Non-pigmented ciliary epithelial cell (primary cell): ENCODE measurements around the gene SURF1.
"Not testable (repeated sequence)": the region's sequence is repeated elsewhere in the genome, so short reads cannot be mapped to it uniquely, and the experiment has no call there.

Source experiments
- DNase-seq: peaks from one replicate; pipeline ENCODE4 v3.0.0-alpha.2; 2010; ENCODE audit warnings: low read depth

SURF1 gene, protein sequence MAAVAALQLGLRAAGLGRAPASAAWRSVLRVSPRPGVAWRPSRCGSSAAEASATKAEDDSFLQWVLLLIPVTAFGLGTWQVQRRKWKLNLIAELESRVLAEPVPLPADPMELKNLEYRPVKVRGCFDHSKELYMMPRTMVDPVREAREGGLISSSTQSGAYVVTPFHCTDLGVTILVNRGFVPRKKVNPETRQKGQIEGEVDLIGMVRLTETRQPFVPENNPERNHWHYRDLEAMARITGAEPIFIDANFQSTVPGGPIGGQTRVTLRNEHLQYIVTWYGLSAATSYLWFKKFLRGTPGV

DNA sequence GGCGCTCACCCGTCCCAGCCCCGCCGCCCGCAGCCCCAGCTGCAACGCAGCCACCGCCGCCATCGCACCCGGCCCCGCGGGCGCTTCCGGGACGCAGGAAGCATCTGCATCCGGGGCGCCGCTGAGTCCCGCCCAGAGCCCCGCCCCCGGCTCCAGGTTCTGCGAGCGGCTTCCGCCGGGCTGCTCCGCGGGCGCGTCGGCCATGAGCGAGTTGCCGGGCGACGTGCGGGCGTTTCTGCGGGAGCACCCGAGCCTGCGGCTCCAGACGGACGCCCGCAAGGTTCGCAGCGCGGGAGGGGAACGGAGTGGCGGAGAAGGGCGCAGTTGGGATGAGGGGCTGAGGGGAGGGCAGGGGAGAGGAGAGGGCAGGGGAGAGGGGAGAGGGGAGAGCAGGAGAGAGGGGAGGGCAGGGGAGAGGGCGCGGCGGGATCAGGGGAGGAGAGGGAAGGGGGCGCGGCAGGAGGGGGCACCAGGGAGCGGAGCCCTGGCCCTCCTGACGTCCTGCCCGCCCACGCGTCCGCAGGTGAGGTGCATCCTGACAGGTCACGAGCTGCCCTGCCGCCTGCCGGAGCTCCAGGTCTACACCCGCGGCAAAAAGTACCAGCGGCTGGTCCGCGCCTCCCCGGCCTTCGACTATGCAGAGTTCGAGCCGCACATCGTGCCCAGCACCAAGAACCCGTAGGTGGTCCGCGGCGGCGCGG is at the start of gene SURF1, which contains the start of gene SURF2:
Gene SURF1 (minus strand): TSS at position 97 of the 701 bp plus-strand sequence. CDS start 34 bp downstream, at position 63.
Gene SURF2 (plus strand): TSS at position 160 of the 701 bp plus-strand sequence. CDS start 43 bp downstream, at position 203.
- DNase-seq: no peak

- no peak for DNase-seq
Measured at GRCh38 chr9:133405508-133406438, 49.5 kb upstream of the SURF1 start.

DNA sequence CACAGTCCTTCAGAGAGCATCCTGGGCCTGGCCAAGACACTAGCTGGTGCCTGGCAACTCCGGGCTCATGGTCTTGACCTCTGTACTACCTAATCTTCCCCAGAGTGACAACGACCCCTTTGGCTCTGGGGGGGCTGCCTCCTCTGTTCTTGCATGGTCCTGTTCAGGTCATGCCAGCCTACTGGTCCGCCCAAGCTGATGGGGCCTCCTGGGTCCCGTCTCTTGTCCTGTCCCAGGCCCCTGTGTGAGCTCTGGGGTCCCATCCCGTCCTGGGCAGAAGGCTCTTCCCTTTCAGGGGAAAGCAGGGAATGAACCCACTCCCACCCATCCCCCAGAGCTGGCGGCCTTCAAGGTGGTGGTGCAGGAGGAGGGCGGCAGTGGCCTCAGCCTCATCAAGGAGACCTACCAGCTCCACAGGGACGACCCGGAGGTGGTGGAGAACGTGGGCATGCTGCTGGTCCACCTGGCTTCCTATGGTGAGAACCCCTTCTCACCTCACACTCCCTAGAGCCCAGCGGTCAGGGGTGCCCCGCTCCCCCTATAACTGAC is 48.2 kb upstream of the SURF1 start:
- no peak for DNase-seq

GRCh38 chr9:133403766-133404453 is 47.6 kb upstream of the SURF1 start:
- no peak for DNase-seq

DNA sequence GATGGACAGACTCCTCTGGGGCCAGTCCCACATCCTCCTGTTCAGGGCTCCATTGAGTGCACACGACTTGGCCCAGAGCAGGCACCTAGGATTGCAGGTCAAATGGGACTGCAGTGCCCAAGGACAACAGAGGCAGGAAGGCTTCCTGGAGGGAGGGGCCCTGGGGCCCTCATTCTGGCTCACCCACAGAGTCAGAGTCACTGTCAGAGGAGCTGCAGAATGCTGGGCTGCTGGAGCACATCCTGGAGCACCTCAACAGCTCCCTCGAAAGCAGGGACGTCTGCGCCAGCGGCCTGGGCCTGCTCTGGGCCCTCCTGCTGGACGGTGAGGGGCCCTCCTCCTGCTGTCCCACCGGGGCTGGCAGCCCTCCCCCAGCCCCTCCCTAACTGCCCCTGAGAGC is 46.4 kb upstream of the SURF1 start:
- DNase-seq: no peak

DNA sequence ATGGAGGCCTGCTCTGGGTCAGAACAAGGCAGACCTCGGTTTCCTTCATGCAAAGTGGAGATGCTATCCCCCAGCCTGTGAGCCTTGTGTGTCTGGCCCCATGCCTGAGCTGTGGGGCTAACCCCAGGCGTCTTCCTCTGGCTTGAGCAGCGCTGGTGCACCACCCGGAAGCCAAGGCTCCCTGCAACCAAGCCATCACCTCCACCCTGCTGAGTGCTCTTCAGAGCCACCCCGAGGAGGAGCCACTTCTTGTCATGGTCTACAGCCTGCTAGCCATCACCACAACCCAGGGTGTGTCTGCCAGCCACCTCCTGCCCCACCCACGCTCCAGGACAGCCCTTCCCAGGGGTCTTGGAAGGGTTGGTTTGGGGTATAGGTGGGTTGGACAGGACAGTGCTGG is 45.3 kb upstream of the SURF1 start:
- no peak for DNase-seq

GRCh38 chr9:133400292-133400691 is 44.0 kb upstream of the SURF1 start:
- no peak for DNase-seq

DNA sequence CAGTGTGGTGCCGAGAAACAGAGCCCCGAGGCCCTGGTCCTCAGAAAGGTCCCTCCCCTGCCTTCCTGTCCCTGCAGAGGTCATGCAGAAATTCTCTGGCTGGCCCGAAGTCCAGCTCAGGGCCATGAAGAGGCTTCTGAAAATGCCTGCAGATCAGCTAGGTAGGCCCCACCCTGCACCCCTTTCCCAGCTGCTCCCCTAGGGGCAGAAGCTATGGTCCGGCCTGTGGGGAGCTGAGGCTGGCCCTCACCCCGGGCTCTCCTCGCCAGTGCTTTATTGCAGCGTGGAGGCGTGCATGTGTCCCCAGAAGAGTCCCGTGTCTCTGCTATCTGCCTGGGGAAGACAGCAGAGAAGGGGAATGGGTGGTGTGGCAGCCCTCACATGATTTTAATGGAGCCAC is 41.6 kb upstream of the SURF1 start:
- DNase-seq: no peak

- DNase-seq: no peak
Measured at GRCh38 chr9:133397370-133397769, 41.1 kb upstream of the SURF1 start.

GRCh38 chr9:133396952-133397351 is 40.7 kb upstream of the SURF1 start:
- DNase-seq: no peak

DNA sequence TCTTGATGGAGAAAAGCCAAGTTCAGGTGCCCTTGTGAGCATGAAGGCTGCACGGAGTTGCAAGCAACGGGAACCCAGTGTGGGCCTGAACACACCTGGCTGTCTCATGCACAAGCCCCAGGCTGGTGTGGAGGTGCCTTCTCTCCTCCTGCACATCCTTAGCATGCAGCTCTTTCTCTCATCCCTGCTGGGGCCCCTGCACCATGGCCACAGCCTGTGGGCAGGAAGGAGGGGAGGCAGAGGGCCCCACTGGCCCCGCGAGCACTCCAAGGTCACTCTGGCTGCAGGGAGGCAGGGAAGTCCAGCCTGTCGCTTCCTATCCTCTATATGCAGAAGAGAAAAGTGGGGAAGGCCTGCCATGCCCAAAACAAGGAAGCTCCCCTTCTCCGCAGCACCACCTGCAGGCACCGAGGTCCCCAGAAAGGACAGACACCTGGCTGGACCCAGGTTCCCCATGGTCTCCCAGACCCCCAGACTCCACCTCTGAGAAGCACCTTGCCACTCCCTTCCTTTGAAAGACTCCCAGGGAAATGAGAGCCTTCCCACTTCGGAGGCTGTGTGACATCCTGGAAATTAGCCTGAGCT is 38.5 kb upstream of the SURF1 start:
- DNase-seq: no peak

- no peak for DNase-seq
Measured at GRCh38 chr9:133393399-133393798, 37.1 kb upstream of the SURF1 start.

DNA sequence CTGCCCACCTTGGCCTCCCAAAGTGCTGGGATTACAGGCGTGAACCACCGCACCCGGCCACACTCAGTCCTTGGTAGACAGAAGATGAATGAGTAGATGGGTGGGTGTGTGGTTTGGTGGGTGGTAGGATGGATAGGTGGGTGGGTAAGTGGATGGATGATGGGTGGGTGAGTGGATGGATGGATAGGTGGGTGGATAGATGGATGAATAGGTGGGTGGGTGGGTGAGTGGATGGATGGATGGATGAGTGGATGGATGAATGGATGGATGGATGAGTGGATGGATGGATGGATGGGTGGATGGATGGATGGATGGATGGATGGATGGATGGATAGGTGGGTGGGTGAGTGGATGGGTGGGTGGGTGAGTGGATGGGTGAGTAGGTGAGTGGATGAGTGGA is 36.0 kb upstream of the SURF1 start:
- DNase-seq: not testable (repeated sequence)

GRCh38 chr9:133391449-133391848 is 35.2 kb upstream of the SURF1 start:
- DNase-seq: not testable (repeated sequence)

- DNase-seq: no peak
Measured at GRCh38 chr9:133390713-133391112, 34.4 kb upstream of the SURF1 start.

- DNase-seq: no peak
Measured at GRCh38 chr9:133389562-133389961, 33.3 kb upstream of the SURF1 start.

DNA sequence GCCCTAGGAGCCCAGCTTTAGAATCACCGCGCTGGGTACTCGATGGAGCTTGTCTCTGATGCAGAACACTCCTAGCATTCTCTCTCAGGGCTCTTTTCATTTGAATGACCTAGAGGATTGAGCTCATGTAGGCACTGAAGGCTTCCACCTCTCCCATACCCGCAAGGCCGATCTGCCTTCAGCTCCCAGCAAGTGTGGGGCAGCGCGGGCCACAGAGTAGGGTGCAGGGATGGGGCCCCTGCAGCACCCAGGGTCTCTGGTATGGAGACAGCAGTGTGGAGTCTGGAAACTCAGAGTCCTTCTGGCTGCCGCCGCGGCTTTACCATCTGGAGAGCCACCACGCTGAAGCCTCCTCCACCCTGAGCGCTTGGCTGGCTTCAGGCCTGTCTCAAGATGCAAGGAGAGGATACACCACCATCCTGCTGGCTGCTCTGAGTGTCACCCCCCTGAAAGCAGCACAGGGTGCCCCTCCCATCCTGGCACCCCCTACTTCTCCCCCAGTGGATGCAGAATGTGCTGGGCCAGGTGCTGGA is 32.8 kb upstream of the SURF1 start:
- DNase-seq: no peak

GRCh38 chr9:133387680-133388079 is 31.4 kb upstream of the SURF1 start:
- no peak for DNase-seq

- DNase-seq: no peak
Measured at GRCh38 chr9:133386338-133386737, 30.1 kb upstream of the SURF1 start.

DNA sequence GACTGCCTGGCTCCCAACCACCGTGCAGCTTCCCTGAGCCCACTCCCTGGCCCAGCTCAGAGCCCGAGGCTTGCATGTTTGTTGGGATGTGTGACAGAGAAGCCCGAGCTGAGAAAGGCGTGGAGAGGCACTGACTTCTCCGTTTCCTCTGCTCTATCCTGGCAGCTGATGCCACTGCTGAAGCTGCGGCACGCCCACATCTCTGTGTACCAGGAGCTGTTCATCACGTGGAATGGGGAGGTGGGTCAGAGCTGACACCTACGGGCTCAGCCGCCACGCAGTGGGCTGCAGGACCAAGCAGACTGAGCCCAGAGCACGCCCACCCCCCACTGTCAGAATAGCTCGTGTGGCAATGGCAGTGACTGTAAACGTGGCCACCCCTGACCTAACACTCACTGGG is 29.2 kb upstream of the SURF1 start:
- DNase-seq: no peak
